Right hindlimb (tissue), 1 donor: ENCODE results near the gene SLC29A1.
"Not testable (repeated sequence)": the region's sequence is repeated elsewhere in the genome, so short reads cannot be mapped to it uniquely, and the experiment has no call there.

ENCODE experiments used
- DNase-seq: peaks from one replicate; pipeline ENCODE4 v3.0.0-alpha.2; 2018

Gene SLC29A1

DNA sequence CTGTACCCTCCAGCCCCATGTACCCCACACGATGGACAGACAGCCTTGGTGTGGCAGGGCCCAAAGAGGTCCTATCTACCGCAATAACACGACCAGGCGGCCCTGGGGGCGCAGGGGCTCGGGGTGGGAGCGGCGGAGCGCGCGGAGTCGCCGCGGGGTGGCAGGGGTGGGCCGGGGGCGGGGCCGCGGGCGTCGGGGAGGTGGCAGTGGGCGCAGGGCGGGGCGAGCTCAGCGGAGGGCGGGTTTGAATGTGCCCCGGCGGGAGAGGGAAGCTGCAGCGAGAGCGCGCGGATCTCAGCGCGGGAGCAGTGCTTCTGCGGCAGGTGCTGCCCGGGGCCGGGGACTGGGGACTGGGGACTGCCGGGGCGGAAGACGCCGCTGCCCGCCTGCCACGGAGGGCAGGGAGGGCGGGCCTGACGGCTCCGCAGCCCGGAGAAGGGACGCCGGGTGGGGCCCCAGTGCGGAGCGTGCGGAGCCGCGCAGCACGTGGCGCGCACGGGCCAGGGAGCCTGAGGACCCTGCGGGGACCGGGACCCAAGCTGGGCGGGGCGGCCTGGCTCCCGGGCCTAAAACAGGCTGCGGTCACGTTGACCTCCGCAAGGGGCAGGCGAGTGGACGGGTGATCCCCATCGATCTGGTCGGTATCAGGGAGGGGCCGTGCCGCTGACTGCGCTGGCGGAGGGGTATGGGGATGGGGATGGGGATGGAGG lies at the start of gene SLC29A1:
Gene SLC29A1 (plus strand): TSS at position 277 of the 710 bp plus-strand sequence. CDS start 3,719 bp downstream, outside the sequence.
- peak; percentile 84 for DNase-seq

DNA sequence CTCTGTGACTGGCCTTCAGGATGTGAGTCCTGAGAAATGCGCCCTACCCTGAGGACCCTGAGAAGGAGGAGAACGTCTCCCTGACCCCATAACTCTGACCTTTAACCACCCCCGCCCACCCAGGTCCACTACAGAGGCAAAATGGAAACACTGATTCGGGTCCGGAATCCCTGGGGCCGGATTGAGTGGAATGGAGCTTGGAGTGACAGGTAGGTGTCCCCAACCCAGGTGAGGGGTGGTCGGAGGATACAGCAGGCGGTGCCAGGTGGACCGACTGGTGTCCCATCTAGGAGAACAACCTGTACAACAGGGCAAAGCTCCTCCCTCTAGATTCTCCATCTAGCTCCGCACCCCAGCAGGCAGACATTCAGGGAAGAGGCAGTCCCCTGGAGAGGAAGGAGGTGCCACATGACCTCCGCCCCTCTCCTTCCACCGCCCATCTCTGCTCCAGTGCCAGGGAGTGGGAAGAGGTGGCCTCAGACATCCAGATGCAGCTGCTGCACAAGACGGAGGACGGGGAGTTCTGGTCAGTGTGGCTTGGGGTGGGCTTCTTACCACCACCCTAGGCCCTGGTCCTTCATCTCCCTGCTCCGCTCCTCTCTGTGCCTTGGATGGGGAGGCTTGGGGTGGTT lies 47.1 kb upstream of the SLC29A1 start:
- DNase-seq: no peak

DNA sequence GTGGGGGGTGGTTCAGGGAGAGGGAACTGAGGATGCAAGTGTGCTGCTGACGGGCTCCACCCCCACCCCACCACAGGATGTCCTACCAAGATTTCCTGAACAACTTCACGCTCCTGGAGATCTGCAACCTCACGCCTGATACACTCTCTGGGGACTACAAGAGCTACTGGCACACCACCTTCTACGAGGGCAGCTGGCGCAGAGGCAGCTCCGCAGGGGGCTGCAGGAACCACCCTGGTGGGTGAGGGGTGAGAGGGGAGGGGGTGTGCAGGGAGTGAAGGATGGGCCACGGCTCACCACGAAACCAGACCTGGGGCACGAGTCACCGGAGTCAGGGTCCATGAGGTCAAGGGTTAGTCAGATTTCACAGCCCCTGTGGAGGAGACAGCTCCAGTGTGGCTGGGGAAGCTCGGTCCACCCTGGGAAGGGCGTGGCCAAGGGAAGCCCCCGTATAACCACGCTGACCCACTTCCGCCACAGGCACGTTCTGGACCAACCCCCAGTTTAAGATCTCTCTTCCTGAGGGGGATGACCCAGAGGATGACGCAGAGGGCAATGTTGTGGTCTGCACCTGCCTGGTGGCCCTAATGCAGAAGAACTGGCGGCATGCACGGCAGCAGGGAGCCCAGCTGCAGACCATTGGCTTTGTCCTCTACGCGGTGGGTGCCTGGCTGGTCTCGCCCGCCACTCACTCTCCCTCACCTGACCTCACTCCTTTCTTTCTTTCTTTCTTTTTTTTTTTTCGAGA lies 46.5 kb upstream of the SLC29A1 start:
- no peak for DNase-seq

DNA sequence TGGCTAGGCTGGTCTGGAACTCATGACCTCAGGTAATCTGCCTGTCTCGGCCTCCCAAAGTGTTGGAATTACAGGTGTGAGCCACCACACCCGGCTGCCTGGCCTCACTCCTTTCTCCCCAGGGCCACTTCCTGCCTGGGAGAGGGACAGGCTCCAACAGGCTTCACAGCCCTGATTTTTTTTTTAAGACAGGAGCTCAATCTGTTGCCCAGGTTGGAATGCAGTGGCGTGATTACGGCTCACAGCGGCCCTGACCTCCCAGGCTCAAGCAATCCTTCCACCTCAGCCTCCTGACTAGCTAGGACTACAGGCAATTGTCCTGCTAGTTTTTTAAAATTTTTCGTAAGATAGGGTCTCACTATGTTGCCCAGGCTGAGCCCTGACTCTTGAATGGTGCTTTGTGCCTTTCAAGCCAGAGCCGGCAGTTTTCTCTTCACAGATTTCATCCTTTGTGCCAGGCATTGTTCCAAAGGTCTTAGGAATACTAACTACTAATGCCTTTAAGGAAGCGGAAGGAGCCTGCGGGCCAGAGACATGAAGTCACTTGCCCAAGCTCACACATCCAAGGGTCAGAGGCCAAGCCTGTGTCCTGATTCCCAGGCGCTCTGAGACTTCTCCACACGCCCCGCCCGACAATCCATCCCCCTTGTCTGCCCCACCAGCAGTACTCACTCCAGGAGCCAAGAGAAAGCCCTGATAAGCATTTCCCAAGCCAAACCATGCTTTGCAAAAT lies 45.5 kb upstream of the SLC29A1 start:
- DNase-seq: no peak

DNA sequence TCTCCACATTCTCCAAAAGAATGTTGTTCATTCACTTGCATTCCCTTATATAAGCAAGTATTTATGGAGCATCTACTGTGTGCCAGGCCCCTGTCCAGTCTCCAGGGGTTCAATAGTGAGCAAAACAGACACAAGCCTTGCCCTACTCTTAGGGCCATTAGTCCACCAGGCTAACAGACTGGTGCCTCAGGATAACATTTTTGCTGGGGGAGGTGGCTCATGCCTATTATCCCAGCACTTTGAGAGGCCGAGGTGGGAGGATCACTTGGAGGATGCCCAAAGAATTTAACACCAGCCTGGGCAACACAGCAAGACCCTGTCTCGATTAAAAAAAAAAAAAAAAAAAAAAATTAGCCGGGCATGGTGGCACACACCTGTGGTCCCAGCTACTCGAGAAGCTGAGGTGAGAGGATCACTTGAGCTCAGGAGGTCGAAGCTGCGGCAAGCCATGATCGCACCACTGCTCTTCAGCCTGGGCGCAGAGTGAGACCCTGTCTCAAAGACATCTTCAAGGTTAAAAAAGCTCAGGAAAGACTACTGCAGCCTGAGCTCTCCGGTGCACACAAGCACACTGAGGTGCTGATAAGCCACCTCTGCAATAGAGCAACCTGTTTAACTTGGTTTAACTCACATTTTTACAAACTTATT lies 44.8 kb upstream of the SLC29A1 start:
- no peak for DNase-seq

DNA sequence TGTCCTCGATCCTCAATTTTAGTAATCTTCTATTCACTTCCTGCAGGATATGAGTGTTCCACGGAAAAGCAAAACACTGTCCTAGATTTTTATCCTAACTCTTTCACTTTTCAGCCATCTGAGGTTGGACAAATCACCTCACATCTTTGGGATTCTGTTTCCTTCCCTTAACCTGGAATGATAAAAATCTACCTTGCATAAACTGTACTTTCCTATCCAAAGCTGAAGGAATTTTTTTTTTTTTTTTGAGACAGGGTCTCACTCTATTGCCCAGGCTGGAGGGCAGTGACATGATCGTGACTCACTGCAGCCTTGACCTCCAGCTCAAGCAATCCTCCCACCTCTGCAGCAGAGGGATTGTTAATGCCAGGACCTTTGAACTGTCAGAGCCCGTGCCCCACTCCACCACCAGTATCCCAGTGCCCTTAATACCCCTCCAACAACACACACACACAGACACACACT lies 44.3 kb upstream of the SLC29A1 start:
- no peak for DNase-seq

DNA sequence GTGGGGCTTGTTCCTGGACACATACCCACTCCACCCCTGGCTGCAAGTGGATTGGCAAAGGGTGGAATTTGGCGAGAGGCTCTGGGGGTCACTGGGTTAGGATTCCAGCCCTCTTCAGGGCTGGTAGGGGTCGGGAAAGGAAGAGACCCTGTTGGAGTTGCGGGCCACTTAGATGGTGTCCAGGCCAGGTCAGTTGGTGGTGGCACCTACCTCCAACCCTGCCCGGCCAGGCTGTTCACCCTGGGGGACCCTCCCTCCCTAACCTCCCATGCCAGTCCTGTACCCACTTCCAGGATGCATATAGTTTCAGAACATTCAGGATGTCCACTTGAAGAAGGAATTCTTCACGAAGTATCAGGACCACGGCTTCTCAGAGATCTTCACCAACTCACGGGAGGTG lies 43.7 kb upstream of the SLC29A1 start:
- no peak for DNase-seq

DNA sequence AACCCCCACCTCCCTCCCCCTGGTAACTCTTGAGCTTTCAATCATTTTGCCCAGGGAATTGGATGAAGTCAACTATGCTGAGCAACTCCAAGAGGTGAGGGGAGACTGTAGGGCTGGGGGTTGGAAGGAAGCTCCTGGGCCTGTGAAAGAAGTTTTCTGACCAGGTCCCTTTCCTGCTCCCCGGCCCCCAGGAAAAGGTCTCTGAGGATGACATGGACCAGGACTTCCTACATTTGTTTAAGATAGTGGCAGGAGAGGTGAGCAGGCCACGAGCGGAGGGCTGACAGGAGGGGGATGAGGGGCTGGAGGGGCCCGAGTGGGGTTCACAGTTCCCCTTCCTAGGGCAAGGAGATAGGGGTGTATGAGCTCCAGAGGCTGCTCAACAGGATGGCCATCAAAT lies 43.0 kb upstream of the SLC29A1 start:
- no peak for DNase-seq

DNA sequence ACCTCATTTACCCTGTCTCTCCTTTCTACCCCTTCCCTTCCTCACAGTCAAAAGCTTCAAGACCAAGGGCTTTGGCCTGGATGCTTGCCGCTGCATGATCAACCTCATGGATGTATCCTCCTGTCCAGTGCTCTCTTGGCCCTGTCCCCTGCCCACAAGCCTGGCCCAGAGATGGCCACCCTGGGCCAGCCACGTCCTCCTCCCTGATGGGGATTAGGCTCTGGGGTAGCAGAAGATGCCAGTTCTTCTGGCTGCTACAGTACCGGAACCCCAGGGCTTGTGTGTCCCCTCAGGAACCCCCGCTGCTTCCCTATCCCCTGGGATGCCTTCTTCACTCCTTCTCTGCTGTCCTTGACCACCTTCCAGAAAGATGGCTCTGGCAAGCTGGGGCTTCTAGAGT lies 42.5 kb upstream of the SLC29A1 start:
- no peak for DNase-seq

DNA sequence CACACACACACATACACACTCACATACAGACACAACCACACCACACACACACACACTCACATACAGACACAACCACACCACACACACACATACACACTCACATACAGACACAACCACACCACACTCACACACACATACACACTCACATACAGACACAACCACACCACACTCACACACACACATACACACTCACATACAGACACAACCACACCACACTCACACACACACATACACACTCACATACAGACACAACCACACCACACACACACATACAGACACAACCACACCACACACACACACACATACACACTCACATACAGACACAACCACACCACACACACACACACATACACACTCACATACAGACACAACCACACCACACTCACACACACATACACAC lies 41.6 kb upstream of the SLC29A1 start:
- DNase-seq: not testable (repeated sequence)

DNA sequence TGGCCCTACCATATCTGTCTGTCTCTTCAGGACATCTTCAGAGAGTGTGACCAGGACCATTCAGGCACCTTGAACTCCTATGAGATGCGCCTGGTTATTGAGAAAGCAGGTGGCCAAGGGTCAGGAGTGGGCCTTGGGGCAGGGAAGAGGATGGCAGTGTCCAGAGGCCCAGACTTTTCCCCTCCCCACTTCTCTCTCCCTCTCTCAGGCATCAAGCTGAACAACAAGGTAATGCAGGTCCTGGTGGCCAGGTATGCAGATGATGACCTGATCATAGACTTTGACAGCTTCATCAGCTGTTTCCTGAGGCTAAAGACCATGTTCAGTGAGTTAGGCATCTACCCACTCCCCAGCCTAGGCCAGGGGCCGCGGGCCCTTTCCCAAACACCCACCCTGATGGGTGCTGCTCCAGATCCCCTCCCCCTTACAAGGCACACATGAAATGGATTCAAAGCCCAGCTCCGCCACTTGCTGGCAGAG lies 40.4 kb upstream of the SLC29A1 start:
- DNase-seq: no peak

DNA sequence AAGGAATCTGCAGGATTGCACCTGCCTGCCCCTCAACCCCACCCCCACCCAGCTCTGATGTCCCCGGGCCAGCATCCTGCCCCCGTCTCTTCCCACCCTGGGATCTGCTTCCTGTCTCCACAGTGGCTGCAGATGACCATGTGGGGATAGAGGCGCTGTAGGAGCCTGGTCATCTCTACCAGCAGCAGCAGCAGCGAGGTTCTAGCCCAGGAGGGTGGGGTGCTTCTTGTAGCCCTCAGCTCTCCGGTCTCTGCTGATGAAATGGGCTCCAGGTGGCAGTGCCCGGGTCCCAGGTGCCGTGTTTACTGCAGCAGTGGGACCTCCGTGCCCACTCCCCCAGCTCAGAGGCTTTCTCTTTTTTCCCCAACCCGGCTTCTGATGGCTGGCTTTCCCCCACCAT lies 39.6 kb upstream of the SLC29A1 start:
- no peak for DNase-seq

DNA sequence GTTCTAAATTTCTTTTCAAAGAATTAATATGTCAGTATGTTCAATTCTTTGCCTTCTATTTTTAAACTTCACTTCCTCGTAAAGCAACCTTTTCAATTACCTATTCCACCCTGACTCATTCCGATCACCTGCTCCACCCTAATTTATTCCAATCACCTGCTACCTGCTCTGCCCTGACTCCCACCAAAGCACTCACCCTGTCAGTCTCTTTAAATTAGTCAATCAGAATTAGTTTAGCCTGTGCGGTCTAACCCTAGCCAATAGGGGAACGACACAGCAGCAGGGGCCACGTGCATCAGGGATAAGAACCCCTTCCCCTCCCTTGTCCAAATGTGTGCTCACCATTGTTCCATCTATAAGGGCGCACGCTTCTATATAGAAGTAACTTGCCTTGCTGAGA lies 38.0 kb upstream of the SLC29A1 start:
- not testable (repeated sequence) for DNase-seq

DNA sequence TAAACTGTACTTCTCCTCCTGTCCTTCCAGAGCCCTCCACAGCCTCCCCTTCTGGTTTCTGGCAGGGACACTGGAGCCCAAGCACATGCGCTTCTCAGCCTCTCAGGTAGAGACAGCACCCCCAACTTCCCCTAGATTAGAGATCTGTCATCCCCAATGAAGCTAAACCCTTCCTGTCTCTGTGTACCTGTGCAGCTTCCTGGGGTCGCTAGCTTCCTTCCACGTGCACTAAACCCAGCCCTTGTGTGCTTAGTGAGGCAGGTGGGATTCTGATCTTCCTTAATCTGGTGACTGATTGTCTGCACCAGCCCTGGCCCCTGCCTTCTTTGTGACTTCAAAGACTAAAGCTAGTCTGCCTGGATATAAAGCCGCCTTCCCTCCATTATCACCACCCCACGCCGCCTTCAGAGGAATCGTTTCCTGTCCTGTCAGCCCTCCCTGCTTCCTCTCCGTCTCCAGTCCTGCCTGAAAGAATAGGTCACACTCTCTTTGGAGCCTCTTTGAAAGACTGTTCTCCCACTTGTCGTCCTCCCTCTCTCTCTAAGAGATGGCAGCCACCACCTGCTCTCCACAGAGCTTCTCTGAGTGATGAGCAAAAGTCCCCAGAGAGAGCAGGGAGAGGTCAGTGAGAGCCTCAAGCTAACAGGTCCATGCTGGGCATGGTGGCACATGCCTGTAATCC lies 37.3 kb upstream of the SLC29A1 start:
- DNase-seq: no peak

DNA sequence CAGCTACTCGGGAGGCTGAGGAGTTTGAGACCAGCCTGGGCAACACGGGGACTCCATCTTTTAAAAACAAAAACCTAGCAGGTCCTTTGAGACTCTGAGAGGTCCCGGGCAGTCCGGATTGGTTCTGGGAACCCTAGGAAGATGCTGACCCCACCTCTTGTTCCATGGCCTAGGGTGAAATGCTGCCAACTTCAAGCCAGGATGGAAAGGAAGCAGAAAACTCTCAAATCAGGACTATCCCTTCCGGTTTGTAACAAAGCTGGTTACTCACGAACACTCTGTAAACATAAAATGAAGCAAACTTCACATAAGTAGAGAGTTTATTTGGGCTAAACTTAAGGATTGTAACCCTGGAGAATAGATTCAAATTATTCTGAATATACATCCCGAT lies 36.8 kb upstream of the SLC29A1 start:
- no peak for DNase-seq

DNA sequence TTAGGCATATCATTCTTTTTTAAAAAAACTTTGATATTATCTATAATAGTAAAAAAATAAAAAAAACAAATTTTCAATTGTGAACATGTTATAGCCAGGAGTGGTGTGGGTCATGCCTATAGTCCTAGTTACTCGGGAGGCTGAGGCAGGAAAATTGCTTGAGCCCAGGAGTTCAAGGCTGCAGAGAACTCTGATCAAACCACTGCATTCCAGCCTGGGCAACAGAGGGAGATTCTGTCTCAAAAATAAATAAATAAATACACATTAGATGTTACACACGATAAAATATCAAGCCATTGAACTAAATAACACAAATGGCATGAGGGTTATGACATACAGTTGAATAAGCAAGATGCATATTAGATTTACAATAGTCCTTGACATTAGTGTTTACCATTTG lies 34.6 kb upstream of the SLC29A1 start:
- no peak for DNase-seq

DNA sequence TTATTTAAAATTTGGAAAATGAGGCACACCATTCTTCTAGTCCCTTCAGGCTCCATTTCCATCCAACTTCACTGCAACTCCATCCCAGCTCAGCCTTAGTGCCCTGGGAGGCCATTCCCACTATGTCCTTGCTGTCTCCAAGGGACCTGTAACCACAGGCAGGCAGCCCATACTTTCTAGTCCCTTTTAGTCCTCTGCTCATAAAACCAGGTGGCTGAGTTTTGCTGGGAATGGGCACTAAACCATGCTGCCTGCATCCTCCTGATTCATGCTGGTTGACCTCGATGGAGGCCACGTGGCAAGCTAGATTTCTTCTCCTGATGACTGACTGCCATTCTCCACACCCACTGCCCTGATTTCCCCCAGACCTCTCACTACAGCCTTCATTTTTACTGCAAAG lies 34.1 kb upstream of the SLC29A1 start:
- no peak for DNase-seq

DNA sequence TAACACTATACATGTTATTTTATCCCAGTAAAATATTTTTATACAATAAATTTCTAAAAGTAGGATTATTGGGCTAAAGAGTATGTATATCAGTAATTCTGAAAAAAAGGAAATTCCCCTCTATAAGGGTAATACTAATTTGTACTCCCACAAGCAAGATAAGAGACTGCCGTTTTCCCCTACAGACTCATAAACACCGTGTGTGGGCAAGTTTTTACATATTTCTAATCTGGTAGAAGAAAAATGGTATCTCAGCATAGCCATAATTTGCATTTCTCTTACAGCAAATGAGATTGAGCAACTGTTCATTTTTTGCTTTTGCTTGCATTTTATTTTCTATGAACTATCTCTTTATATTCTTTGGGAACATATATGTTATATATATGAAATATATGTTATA lies 32.7 kb upstream of the SLC29A1 start:
- DNase-seq: no peak

DNA sequence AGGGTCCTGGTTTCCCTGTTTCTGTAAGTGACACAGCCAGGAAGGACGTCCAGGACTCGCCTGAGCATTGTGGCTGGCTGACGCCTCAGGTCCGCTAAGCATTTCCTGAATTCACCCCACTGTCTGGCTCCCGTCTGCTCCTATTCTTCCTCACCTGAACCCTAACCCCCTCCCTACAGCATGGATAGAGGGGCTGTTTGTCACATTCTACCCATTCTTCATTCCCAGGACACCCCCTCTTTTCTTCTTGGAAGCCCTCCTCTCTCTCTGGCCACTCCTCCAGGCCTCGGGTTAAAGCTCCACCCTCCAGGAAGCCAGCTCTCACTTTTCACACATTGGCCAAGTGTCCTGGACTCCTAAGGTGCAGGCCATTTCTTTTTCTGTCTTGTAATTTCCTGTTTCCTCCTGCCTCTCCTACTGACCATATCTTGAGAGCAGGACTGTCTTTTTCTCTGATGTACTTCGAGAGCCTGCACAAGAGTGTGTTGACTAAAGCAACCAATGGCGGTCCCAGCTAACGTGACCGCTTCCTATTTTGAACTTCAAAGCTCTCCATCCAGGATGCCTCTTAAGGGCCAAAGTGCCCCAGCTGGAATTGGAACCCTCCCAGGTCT lies 30.9 kb upstream of the SLC29A1 start:
- DNase-seq: peak; percentile 41

DNA sequence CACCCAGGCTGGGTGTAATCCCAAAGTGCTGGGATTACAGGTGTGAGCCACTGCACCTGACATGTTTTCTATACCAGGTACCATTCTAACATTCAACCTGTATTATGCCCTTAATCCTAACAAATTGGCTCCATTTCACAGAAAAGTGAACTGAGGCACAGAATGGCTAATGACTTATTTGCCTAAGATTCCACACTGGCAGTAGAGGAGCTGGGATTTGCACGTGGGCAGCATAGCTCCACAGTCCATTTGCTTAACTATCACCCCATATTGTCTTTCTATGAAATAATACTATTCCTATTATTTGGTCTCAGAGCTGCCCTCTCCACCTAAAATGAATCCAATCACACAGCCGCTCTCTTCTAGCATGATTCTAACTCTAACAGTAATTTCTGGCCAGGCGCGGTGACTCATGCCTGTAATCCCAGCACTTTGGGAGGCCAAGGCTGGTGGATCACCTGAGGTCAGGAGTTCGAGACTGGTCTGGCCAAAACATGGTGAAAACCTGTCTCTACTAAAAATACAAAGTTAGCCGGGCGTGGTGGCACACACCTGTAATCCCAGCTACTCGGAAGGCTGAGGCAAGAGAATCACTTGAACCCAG lies 30.0 kb upstream of the SLC29A1 start:
- no peak for DNase-seq

DNA sequence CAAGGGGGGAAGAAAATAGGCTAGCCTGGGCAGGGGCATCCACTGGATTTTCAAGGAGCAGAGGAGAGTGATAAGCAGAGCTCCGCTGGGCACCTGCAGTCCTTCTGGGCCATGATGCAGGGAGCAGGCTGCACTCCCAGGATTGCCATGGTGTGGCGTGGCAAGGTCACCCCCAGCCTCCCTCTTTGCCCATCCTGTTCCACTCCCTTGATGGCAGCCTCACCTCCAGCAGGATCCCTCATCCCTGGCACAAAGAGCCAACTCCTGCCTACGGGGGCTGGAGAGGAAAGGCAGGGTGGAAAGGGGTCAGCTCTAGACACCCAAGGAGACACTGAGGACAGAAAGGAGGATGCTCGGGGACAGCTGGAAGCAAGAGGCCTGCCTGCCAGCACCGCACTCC lies 29.1 kb upstream of the SLC29A1 start:
- DNase-seq: no peak
